ENCODE data around the gene S100A9. TPM values are rescaled to one million over a fixed set of nuclear protein-coding genes. Genes with fewer than 3 reads are reported as not detected.

Gene S100A9
- total RNA-seq = 10 to 100 TPM; 26.4 to 60.3 (median 52.2) TPM
- 100 to 1,000 TPM in 1 of 3 donors, 10 to 100 TPM in 2; 38.8 to 111 (median 46.1) TPM for polyA plus RNA-seq
- long read RNA-seq, donor 1 = 0 reads
- long read RNA-seq, donor 2, partial matches to known transcripts = 1 of 3 reads
- long read RNA-seq, donor 2, other reads (novel, unspliced or antisense) = 0 of 3 reads

DNA sequence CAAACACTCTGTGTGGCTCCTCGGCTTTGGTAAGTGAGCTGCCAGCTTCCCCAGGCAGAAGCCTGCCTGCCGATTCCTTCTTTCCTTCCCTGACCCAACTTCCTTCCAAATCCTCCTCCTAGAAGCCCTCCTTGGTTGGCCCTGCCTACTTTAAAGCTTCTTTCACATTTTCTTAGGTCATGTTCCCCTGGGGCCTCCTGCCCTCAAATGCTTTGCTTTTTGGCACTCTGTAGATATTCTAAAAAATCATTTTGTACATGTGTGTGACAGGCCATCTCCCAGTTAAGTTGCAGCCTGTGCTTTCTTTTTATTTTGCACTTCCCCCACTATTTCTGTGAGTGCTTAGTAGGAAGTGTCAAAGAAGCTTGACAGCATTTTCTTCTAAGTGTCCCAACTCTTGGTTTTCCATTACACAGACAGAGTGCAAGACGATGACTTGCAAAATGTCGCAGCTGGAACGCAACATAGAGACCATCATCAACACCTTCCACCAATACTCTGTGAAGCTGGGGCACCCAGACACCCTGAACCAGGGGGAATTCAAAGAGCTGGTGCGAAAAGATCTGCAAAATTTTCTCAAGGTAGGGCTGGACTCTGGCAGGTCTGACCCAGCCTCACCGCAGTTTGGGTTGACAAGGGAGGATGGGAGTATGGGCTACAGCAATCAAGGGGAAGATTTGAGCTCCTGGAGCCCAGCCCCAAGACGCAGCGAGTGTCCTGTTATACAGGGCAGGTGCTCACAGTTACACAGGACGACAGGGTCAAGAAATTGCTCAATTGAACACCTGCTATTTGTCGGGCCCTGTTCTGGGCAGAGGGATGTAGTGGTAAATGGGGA lies at the start of gene S100A9:
Gene S100A9, plus strand, starts transcription at position 2 of the 838 bp plus-strand sequence. Its CDS starts 430 bp downstream, at position 432.
- TF ChIP-seq, protein P1, sequence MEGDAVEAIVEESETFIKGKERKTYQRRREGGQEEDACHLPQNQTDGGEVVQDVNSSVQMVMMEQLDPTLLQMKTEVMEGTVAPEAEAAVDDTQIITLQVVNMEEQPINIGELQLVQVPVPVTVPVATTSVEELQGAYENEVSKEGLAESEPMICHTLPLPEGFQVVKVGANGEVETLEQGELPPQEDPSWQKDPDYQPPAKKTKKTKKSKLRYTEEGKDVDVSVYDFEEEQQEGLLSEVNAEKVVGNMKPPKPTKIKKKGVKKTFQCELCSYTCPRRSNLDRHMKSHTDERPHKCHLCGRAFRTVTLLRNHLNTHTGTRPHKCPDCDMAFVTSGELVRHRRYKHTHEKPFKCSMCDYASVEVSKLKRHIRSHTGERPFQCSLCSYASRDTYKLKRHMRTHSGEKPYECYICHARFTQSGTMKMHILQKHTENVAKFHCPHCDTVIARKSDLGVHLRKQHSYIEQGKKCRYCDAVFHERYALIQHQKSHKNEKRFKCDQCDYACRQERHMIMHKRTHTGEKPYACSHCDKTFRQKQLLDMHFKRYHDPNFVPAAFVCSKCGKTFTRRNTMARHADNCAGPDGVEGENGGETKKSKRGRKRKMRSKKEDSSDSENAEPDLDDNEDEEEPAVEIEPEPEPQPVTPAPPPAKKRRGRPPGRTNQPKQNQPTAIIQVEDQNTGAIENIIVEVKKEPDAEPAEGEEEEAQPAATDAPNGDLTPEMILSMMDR (IDR thresholded peaks at IDR 0.05) = no peak
- Histone ChIP-seq H3K4me1 (no peaks in the 10 kb centered on the region), H3K27ac (no peak within 1 kb of the TSS), H3K4me3 (peak within 1 kb of the TSS; percentile 15), H3K9me3 (no peaks in the 10 kb centered on the region), H3K36me3 (ENCODE audit: insufficient read depth in 1 of 2, low read depth in 1 of 2) (no peaks in the 10 kb centered on the region), H3K27me3 (ENCODE audit: insufficient read depth in 3 of 3, low read length in 2 of 3) (peaks cover 0 to 4% (median 0%) of the 10 kb centered on the region in 3 donors)
- 75 to 84% (median 75%) methylated on average over 11 of the region's 11 CpGs for WGBS, 3 donors
- intact Hi-C loops (cut with DNase I) = loop anchor here in 1 of 2 donors (10.0 kb wide), 1 partner anchor 397 kb away; no protein-coding TSS in a partner anchor
- ATAC-seq = no peak
- DNase-seq = no peak

DNA sequence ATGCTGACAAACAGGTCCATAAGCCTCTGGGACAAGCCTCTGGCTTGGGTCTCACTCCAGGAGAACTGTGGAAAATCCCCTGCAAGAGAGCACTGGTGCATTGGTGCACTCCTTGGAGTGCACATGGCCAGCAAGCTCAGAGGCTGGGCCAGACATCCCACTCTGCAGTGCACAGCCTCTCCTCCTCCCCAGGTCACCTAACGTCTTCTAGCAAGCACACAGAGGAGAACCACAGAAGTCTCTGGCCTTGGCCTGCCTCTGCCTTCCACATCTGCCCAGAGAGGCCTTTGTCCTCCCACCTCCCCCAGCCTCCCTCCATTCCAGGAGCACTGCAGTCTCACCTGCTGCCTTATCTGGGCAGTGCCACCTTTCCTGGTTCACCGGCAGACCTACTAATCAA lies 49.1 kb upstream of the S100A9 start:
- Histone ChIP-seq H3K27ac (no peak overlapping the region), H3K4me3 (no peak overlapping the region), H3K9me3 (no peaks in the 10 kb centered on the region), H3K36me3 (ENCODE audit: insufficient read depth in 1 of 2, low read depth in 1 of 2) (no peaks in the 10 kb centered on the region), H3K27me3 (ENCODE audit: insufficient read depth in 3 of 3, low read length in 2 of 3) (peaks cover 0 to 3% (median 2%) of the 10 kb centered on the region in 3 donors), H3K4me1 (no peaks in the 10 kb centered on the region)
- ATAC-seq (no peak), DNase-seq (no peak)
- WGBS, 3 donors = 69 to 78% (median 77%) methylated on average over 2 of the region's 2 CpGs
- TF ChIP-seq, protein P1 (IDR thresholded peaks at IDR 0.05) = no peak
- intact Hi-C loops (cut with DNase I) = no loop called here

DNA sequence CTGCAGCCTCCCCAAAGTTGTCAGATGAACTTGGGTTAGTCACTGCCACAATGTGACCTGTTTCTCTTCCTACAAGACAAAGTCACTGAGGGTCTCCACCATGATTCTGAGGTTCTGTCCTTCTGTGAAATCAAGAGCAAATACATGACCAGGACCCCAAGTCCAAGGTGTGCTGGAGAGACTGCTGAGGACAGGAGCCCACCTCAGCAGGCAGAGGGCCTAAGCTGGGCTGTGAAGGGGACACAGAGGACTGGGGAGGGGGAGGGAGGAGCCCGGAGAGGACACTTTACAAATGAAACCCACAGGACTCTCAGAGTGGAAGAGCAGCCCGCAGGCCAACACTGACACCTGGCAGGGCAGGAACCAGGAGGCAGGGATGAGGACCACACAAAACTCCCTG lies 48.2 kb upstream of the S100A9 start:
- H3K27ac ChIP-seq = no peak overlapping the region
- H3K36me3 ChIP-seq (ENCODE audit: insufficient read depth in 1 of 2, low read depth in 1 of 2) = no peaks in the 10 kb centered on the region
- intact Hi-C loops (cut with DNase I) = no loop called here
- DNase-seq (no peak), ATAC-seq (no peak)
- no peaks in the 10 kb centered on the region for H3K9me3 ChIP-seq
- TF ChIP-seq, protein P1 (IDR thresholded peaks at IDR 0.05) = no peak
- H3K4me3 ChIP-seq = no peak overlapping the region
- 68 to 87% (median 76%) methylated on average over 2 of the region's 2 CpGs for WGBS, 3 donors
- peaks cover 0 to 3% (median 2%) of the 10 kb centered on the region in 3 donors for H3K27me3 ChIP-seq (ENCODE audit: insufficient read depth in 3 of 3, low read length in 2 of 3)
- H3K4me1 ChIP-seq = no peaks in the 10 kb centered on the region

DNA sequence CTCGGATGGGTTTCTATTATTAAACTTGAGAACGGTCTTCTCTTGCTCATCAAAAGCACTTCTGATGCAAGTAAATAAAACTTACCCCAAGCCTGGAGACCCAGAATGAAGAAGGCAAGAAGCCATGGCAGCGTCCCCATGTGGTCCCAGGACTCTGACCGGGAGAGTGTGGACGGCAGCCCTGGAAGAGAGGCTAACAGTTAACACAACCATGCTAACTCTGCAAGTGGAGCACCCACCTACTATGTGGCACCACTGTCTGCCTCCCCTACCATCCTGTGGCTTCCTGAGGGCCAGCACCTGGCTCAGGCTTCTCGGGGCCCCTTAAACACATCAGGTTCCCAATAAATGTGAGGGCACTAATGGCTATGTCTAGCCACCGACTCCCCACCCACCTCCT lies 47.1 kb upstream of the S100A9 start:
- Histone ChIP-seq H3K4me1 (no peaks in the 10 kb centered on the region), H3K9me3 (no peaks in the 10 kb centered on the region), H3K36me3 (ENCODE audit: insufficient read depth in 1 of 2, low read depth in 1 of 2) (no peaks in the 10 kb centered on the region), H3K27ac (no peak overlapping the region), H3K27me3 (ENCODE audit: insufficient read depth in 3 of 3, low read length in 2 of 3) (peaks cover 0 to 3% (median 2%) of the 10 kb centered on the region in 3 donors), H3K4me3 (no peak overlapping the region)
- DNase-seq (no peak), ATAC-seq (no peak)
- TF ChIP-seq, protein P1 (IDR thresholded peaks at IDR 0.05) = no peak
- 62 to 71% (median 64%) methylated on average over 7 of the region's 7 CpGs for WGBS, 3 donors
- intact Hi-C loops (cut with DNase I) = no loop called here
